Sigmoid colon (tissue), 4 donors: ENCODE measurements around the gene PCDH15.

ENCODE experiments used
- EP300 ChIP-seq, 4 donors: sonication (generic); formaldehyde crosslinking; IDR thresholded peaks; one replicate each; pipeline ENCODE4 v1.6.1; 2017; ENCODE audit warnings: antibody characterized with exemption in 4 of 4
- POLR2AphosphoS5 ChIP-seq, 4 donors: sonication (generic); formaldehyde crosslinking; IDR thresholded peaks; one replicate each; pipeline ENCODE4 v1.6.1; 2017; ENCODE audit warnings: antibody characterized with exemption in 4 of 4
- TF ChIP-seq, protein P1 (sequence below), 4 experiments: fragments of 450-650 bp in 3 of 4; fragments of 200-600 bp in 1 of 4; IDR thresholded peaks; one replicate each; pipeline ENCODE4 v1.5.1; 2016 to 2019; ENCODE audit warnings: antibody characterized with exemption in 4 of 4, mild to moderate bottlenecking in 3 of 4, moderate library complexity in 2 of 4

DNA sequence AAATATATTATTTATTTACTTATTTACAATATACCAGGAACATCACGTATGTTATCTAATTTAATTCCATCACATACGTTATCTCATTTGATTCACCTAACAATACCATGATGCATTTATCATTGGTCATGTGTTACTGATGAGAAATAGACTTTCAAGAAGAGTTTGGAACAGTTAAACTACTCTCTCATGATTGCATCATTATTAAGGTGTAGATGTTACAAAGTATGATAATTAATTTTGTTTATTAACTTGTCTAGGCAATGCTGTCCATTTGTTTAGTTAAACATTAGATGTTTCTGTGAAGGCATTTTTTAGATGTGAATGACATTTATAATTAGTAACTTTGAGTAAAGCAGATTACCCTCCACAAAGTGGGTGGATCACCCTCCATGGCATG is 32.0 kb upstream of the PCDH15 start:
- TF ChIP-seq, protein P1, sequence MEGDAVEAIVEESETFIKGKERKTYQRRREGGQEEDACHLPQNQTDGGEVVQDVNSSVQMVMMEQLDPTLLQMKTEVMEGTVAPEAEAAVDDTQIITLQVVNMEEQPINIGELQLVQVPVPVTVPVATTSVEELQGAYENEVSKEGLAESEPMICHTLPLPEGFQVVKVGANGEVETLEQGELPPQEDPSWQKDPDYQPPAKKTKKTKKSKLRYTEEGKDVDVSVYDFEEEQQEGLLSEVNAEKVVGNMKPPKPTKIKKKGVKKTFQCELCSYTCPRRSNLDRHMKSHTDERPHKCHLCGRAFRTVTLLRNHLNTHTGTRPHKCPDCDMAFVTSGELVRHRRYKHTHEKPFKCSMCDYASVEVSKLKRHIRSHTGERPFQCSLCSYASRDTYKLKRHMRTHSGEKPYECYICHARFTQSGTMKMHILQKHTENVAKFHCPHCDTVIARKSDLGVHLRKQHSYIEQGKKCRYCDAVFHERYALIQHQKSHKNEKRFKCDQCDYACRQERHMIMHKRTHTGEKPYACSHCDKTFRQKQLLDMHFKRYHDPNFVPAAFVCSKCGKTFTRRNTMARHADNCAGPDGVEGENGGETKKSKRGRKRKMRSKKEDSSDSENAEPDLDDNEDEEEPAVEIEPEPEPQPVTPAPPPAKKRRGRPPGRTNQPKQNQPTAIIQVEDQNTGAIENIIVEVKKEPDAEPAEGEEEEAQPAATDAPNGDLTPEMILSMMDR (IDR thresholded peaks at IDR 0.05): no peak
- TF ChIP-seq EP300 (IDR thresholded peaks at IDR 0.05): no peak
- TF ChIP-seq POLR2AphosphoS5 (IDR thresholded peaks at IDR 0.05): no peak
